ENCODE data around the gene PLXDC2.

The PLXDC2 gene

DNA sequence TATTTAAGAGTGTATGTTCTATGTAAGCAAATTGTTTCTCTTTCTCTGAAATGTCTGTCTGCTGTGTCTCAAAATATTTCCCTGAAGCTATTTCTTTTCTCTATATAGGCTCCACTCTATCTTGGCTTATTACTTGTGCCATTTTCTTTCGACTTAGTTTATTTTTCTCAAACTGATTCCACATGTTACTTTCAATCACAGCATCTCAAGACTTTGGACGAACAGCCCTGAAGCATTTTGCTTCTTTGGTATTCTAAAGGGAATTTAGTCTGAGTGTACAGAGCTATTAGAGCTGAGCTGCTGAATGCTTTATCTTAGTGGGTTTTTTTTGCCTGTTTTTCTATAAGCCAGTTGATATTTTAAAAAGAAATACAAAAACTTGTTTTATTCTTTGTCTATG is 95.7 kb downstream of the PLXDC2 start:
- DNase-seq (ENCODE audit: low spot score), result no peak

DNA sequence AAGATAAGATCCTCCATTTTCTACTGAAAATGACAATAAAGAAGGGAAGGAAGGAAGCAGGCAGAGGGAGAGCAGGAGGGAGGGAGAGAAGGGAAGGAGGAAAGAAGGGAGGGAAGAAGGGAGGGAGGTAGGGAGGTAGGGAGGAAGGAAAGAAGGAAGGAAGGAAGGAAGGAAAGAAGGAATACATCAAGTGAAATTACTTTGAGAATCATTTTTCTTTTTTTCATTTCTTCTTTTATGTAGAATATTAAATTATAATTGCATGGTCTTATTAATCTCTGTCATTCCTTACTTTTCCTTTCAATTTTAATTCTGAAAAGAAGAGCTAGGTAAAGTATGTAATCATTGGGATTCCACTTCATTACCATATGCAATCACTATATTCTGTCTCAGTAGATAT is 97.8 kb downstream of the PLXDC2 start:
- no peak for DNase-seq (ENCODE audit: low spot score)

DNA sequence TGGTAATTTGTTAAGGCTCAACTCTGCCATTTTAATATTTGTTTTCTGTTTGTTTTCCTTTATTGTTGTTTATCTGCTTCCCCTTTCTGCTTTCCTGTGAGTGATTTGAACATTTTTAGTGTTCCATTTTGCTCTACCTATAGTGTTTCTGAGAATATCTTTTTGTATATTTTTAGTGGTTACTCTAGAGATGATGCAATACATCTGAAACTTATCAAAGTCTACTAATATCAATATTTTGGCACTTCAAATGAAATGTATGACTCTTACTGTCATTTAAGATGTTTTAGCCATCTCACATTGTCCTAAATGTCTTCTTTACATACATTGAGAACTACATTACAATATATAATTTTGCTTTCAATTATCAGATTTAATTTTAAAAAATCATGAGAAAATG is 98.9 kb downstream of the PLXDC2 start:
- DNase-seq (ENCODE audit: low spot score), result no peak

DNA sequence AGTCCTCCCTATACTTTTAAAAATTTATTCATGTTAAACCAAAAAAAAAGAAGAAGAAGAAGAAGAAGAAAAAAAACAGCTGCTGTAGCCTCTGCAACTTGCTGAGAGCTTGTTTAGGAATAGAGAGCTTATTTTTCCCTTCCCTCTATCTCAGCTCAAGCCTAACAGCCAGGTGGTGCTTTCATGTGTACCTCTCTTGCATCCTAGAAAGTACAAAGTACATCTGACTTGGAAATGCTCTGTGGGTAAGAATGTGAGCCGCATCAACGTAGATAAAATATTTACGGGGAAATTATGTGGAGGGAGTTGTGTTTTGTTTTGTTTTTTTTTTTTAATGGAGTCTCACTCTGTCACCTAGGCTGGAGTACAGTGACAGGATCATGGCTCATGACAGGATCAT is 99.6 kb downstream of the PLXDC2 start:
- no peak for DNase-seq (ENCODE audit: low spot score)

DNA sequence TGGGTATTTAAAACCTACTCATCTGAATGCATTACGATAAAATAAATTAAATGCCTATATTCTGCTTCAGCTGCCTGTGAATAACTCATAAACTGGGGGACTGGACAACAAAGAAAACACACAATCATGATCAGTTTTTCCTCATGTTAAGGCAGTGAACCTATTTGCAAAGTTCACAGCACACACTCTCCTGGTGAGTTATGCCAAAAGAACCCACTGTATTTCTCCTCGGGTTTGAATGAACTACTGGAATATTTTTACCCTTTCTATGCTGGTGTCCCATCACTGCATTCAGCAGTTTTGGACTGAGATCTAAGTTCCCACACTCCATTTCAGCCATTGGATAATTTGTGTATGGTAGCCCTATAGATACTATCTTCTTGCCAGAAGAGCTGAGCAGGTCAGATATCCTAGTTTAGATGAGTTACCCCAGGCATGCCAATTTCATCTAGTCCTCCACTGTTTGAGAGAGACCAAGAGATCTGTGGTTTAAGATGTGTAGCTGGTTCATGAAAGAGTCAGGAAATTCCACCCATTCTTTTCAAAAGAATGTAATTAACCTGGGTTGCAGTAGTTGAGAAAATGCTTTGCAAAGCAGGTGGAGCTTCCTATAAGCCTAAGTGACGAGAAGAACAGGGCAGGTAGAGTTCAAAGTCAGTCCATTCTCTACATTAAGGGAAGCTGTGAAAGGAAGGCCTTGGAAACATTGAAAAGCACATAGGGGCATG is 101.7 kb downstream of the PLXDC2 start:
- DNase-seq (ENCODE audit: low spot score), result no peak

DNA sequence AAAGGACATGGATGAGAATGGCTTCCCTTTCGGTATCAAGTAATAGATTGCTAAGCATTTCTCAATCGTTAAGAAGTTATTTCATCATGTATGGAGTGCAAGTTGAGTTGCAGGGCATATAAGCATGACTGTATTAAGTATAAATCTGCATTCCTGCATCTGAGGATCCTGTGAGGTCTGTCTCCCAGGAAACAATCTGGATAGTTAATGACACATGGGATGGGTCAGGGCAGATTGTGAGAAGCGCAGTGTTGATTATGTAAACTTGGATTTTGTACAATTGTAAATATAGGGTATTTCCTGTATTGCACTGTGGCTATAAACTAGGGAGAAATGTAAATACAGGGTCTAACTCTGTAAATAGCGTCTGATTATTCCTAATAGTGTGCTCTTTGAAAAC is 102.6 kb downstream of the PLXDC2 start:
- no peak for DNase-seq (ENCODE audit: low spot score)

DNA sequence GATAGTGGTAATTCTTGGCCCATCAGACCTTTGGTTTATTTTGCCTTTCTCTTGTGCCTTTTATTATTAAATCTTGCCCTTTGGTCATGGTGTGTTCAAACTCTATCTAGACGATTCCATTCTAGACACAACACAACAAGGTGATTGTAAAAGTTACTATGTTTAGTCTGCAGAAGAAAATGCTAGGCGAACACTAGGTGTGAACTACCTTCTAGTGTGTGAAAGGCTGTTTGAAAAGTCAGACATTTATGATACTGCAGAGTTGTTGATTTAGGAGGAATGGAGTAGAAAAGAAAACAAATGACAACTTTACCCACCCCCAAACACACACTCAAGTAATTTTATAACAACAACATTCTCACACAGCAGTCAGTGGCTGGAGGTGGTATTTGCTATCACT is 103.4 kb downstream of the PLXDC2 start:
- no peak for DNase-seq (ENCODE audit: low spot score)

DNA sequence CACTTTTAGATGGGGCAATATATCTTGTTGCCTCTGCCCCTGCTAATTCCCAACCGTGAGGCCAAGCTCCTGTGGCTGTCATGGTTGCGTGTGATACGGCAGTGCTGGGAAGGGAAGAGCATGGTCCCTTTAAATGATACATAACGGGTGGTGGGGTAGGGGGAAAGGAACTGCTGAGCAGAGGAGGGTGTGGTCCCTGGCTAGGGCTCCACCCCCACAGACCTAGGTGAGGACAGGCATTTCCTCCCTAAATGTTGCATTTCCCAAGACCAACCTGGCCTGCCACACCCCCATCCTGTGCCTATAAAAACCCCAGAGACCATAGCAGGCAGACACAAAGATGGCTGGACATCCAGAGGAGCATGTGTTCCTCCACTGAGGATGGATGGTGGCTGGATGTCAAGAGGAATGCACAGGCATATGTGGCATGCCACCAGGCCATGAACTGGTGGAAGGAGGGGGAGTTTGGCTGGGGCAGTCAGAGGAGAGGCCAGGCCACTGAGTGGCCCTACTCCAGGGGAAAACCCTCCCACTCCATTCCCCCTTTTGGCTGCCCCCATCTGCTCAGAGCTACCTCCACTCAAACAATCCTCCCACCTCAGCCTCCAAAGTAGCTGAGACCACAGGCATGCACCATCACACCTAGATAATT is 104.0 kb downstream of the PLXDC2 start:
- DNase-seq (ENCODE audit: low spot score), result no peak

DNA sequence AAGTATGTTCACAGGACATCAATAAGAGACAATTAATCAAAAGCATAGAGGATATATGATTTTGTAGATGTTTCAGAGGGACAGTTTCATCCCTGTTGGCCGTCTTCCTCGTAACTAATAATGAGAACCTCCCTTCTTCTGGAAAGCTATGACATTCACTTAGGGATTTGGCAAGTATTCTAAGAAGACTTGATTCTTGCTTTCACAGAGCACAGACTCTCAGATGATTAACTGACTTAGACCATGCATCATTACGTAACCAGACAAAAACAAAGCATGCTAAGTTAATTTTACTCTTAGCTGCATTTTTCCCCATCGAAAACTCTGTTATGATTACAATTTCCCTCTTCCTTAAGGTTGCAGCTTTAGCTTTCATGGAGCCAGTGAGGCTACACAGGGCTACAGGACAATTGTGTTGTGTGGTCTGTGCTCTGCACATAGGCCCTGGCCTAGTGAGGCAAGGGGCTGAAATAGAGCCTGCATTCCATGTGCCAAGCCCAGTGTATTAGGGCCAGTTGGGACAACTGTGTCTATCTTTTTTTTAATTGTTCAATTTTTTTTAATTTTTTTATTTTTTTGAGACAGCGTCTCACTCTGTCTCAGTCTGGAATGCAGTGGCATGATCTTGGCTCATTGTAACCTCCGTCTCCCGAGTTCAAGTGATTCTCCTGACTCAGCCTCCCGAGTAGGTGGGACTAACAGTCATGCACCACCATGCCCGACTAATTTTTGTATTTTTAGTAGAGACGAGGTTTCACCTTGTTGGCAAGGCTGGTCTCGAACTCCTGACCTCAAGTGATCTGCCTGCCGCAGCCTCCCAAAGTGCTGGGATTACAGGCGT is 105.3 kb downstream of the PLXDC2 start:
- DNase-seq (ENCODE audit: low spot score), result no peak

DNA sequence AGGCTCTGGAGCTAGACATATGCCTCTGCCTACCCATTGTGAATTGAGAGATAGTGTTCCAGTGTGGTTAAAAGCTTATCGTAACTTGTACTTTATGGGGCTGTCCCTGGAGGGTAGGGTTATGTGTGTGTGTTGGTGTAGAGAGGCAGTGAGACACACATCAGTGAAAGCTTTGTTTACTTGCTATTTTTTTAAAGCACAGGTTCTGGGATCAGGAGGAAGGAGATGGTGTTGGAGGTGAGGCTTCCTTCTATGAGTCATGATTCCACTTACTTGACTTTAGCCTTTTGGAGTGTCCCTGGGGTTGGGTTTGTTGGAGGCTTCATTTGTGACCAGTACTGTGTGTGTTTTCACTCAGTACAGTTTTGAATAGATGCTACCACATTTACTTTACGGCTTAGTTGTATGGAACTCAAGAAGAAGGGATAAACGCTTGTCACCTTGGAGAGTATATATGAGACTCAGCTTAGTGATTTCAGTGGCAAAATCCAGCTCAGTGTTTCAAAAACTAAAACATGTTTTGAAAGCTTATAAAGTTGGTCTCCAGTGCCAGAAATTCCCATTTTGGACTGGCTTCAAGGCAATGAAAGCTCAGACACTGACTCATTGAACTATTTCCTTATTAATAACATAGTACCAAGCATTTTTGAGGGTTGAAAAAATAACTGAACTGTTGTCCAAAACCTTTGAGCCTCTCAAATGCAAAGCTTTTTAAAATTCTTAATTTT is 106.2 kb downstream of the PLXDC2 start:
- DNase-seq (ENCODE audit: low spot score), result no peak

DNA sequence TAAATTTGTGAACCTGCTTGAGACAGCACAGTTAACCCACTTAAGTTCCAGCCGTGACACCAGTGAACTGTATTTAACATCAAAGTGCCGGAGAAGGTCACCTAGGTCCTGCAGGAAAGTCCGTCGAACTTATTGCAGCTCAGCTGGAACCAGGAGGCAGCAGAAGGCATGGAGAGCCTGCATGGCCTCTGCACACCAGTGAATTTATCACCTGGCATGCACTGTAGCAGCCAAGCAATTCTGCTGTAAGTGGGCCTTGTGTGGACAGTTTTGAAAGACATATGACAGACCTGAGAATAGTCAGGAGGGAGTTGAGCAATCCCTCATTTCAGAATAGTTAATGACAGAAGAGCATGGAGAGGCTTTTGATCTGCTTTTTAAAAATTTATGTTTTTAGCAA is 108.8 kb downstream of the PLXDC2 start:
- DNase-seq (ENCODE audit: low spot score), result no peak

DNA sequence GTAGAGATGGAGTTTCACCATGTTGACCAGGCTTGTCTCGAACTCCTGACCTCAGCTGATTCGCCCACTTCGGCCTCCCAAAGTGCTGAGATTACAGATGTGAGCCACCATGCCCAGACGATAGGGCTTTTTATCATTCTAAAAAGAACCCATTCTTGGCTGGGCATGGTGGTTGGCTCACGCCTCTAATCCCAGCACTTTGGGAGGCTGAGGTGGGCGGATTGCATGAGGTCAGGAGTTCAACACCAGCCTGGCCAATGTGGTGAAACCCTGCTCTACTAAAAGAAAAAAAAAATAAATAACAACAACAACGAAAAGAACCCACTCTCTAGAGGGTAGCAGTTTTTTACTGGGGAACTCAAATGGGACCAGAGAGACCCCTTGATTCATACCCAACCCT is 112.7 kb downstream of the PLXDC2 start:
- DNase-seq (ENCODE audit: low spot score), result no peak

DNA sequence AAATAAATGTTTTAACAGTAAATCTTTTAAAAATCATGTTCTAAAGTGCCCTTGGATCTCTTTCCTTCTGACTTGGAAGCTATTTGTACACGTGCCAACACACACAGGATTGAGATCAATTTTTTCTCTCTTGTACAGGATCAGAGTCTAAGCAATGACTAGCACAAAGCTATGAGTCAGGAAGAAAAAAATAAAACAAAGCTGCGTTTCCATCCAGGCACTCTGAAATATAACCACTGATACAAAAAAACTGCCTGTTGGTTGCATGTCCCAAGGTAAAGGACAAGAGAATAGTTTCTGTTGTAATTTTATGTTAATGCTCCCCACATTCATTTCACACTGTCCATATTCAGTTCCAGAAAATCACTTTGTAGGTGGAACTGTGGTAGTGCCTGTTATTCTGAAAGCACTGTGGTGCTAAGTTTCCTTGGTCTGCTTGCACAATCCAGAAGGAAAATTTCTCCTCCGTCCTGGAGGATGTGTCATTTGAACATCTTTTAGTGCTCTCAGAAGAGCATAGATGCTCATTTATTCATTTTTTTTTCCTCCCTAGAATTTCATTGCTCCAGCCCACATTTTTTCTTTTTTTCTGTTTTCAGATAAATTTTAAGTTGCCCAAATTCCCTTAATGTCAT is 113.4 kb downstream of the PLXDC2 start:
- no peak for DNase-seq (ENCODE audit: low spot score)

DNA sequence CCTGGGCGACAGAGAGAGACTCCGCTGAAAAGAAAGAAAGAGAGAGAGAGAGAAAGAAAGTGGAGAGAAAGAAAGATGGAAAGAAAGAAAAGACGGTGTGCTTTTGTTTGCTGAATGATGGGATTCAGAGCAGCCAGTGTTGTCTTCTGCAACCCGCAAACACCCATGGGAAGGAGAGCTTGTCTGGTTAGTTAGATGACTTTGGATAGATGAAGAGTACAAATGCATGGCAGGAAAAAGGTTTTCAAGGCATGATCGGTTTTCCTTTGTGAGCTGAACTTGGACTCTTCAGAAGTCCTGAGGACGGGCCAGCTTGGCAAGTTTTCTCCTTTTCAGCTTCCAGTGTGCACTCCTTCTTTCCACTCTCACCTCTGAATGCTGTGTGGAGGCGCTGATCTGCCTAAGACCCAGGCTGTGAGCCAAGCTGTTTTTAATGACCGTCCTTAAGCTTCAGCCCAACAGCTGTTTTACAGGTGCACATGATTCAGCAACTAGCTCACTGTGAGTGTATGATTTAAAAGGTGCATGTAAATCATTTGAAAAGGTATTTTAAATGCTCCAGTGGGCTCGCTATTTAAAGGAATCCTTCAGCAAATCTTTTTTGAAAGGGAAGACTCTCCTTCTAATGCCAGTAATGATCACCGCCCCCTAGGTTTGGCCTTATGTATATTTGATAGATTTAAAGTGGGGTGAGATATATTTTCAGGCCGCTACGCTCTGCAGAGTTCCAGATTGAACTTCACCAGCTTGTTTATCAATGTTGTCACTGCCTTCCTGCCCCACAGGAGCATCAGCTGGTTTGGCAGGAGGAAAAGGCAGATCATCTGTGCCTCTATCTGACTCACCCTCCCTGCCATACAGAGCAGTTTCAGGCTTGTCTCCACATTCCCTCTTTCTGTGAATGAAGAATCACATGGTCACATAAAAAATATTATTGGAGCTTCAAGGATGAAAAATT is 115.0 kb downstream of the PLXDC2 start:
- DNase-seq (ENCODE audit: low spot score), result no peak

DNA sequence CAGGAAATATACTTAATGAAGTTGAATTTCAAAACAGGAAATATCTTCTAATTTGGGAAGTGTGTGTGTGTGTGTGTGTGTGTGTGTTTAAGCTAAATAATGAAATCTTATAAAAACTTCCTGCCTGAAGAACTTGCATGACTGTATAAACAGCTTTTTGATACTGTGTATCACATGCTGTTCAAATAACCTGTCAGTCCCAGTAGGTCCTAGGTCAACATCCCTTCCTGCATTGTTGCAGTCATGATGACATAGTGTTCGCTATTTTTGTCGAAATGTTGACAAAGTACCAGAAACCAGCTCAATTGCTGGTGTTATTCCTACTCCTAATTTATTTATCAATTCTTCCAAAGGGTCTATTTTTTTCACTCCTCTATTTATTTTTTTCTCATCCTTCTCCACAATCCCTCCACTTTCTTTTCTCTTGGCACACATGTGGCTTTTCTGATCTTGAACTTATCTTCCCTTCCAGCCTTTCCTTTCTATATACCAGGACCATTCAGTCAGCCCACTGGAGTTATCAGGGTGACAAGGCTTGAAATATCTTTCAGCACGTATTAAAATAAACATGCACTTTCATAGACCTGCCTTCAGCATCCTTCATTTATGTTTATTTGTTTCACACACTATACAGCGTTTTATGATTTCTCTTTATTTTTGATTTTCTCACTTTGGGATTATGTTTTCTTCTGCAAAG is 115.8 kb downstream of the PLXDC2 start:
- no peak for DNase-seq (ENCODE audit: low spot score)

DNA sequence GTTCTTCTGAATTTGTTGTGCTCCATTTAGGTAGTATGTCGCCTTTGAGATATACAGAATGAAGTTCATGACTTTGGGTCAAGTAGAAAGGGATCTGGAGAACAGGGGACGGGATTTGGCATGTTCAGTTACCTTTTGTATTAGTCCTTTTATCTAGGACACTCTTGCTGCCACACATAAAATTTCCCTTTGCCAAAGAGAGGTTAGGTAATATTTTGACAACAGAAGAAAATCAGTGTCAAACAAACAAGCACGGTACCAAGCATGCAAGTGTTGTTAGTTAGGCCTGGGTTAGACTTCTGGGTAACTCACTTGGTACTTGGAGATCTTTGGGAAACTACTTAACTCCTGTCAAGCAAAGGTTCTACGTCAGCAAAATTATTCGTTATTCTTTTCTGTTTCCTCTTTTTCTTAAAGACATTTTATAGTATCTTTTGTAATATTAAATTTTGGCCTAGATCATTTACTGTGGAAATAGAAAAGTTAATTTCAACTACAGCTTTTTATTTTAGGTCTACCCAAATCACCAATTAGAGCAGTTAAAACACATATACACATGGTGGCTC is 116.7 kb downstream of the PLXDC2 start:
- DNase-seq (ENCODE audit: low spot score), result no peak

DNA sequence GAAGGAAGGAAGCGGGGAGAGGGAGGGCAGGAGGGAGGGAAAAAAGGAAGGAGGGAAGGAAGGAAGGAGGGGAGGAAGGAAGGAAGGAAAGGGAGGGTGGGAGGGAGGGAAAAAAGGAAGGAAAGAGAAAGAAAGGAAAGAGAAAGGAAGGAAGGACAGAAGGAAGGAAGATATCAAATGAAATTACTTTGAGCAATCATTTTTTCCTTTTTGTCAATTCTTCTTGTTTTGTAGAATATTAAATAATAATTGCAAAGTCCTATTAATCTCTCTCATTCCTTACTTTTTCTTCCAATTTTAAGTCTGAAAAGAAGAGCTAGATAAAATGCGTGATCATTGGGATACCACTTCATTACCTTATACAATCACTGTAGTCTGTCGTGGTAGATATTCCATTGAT is 117.5 kb downstream of the PLXDC2 start:
- no peak for DNase-seq (ENCODE audit: low spot score)

DNA sequence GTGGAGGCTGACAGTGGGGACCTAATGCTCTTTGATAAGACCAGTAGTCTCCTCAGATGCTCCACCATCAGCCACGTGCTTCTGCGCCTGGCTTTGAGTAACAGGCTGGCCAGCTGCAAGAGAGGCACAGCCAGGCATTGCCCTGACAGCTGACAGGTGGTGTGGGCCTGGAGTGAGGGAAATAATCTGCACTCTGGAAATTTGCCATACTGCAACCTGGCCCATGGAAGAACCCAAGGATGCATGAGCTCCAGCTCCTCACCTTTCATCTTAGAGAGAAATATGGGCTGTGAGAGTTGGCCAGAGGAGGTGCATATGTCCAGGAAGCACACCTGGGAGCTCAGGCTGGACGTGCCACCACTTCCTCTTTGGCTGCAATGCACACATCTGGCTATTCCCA is 118.9 kb downstream of the PLXDC2 start:
- DNase-seq (ENCODE audit: low spot score), result no peak

DNA sequence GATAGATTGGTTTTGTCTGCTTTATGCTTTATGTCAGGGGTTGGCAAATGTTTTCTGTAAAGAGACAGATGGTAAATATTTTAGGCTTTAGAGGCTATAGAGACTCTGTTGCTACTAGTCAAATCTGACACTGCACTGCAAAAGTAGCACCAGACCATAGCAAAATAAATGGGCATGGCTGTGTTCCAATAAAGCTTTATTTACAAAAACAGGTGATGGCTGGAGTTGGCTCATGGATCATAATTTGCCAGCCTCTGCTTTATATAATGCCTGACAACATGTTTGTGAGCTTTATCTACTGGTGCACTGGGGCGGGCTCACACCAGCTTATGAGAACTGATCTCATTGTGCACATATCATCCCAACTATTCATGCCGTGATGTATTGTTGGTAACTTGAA is 120.1 kb downstream of the PLXDC2 start:
- DNase-seq (ENCODE audit: low spot score), result no peak

DNA sequence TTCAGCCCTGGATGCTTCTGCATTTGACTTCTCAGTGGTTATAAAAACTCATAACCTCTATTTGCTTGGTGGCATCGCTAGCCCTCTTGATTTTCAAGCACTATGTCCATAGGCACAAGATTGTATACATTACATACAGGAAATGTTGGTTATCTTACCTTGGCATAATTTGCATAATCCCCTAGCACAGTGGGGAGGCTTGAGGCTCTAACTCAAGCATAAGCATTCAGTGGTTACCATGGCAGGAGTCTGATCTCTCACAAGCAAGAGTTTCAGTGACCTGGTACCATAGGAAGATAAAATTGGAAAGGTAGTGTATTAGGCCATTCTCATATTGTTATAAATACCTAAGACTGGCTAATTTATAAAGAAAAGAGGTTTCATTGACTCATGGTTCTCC is 121.8 kb downstream of the PLXDC2 start:
- no peak for DNase-seq (ENCODE audit: low spot score)

Measured in CD4-positive, alpha-beta T cell treated with Interleukin-15 for 4 hours (primary cell).